Measurements from ENCODE around the gene BRD3OS.

GRCh38 chr9:134050726-134051125, 25.4 kb downstream of the BRD3OS start:
- TF ChIP-seq POLR2A (IDR thresholded peaks at IDR 0.05) (no peak), CTCF (IDR thresholded peaks at IDR 0.05) (no peak)

All from breast epithelium (tissue), 3 donors.